Neural progenitor cell (in vitro differentiated cells): Measurements from ENCODE around the gene ABCC6. TPM values are rescaled to one million over a fixed set of nuclear protein-coding genes. Genes with fewer than 3 reads are reported as not detected.
A peak's percentile ranks its signal among the peaks of the same experiment; 100 is the strongest.
"Not testable (repeated sequence)": the region's sequence is repeated elsewhere in the genome, so short reads cannot be mapped to it uniquely, and the experiment has no call there.

Source experiments
- DNase-seq: peaks from one replicate; pipeline ENCODE4 v3.0.0-alpha.2; 2016; ENCODE audit warnings: low spot score
- H2AFZ ChIP-seq: fragments of 200-600 bp; sonication (generic); replicated peaks from 2 replicates; pipeline ENCODE4 v1.6.1; 2016; ENCODE audit warnings: antibody characterized with exemption
- H3F3A ChIP-seq: fragments of 200-600 bp; sonication (generic); 2 replicates; pipeline ENCODE4 v1.6.1; 2016; ENCODE audit warnings: antibody characterized with exemption, low read depth
- H3K27ac ChIP-seq: fragments of 200-600 bp; sonication (generic); 2 replicates; pipeline ENCODE4 v1.5.1; 2016; ENCODE audit warnings: mild to moderate bottlenecking
- H3K27me3 ChIP-seq: fragments of 200-600 bp; sonication (generic); 2 replicates; pipeline ENCODE4 v1.6.1; 2016; ENCODE audit warnings: mild to moderate bottlenecking, moderate library complexity
- H3K36me3 ChIP-seq: fragments of 200-600 bp; sonication (generic); 2 replicates; pipeline ENCODE4 v1.5.1; 2016
- H3K4me1 ChIP-seq: fragments of 200-600 bp; sonication (generic); 2 replicates; pipeline ENCODE4 v1.6.1; 2016; ENCODE audit warnings: mixed run types
- H3K4me2 ChIP-seq: fragments of 200-600 bp; sonication (generic); 2 replicates; pipeline ENCODE4 v1.6.1; 2016
- H3K4me3 ChIP-seq: fragments of 200-600 bp; sonication (generic); 2 replicates; pipeline ENCODE4 v1.5.1; 2016
- H3K79me2 ChIP-seq: fragments of 200-600 bp; sonication (generic); 2 replicates; pipeline ENCODE4 v1.6.1; 2016; ENCODE audit warnings: low read depth
- H3K9ac ChIP-seq: fragments of 200-600 bp; sonication (generic); 2 replicates; pipeline ENCODE4 v1.6.1; 2016
- H3K9me3 ChIP-seq: fragments of 200-600 bp; sonication (generic); 2 replicates; pipeline ENCODE4 v1.5.1; 2016; ENCODE audit warnings: low read depth
- H4K20me1 ChIP-seq: fragments of 200-600 bp; sonication (generic); 2 replicates; pipeline ENCODE4 v1.6.1; 2016; ENCODE audit warnings: low read depth
- H3K27ac Mint-ChIP-seq: 3 replicates; pipeline ENCODE4 v1.8.0; 2021; ENCODE audit warnings: mixed read lengths
- H3K27me3 Mint-ChIP-seq: 2 replicates; pipeline ENCODE4 v1.8.0; 2022; ENCODE audit warnings: low read depth, mild to moderate bottlenecking, inconsistent platforms, moderate library complexity, mixed read lengths; ENCODE audit not compliant: insufficient read depth
- H3K36me3 Mint-ChIP-seq: 3 replicates; pipeline ENCODE4 v1.8.0; 2021; ENCODE audit warnings: mixed read lengths
- H3K4me1 Mint-ChIP-seq: 3 replicates; pipeline ENCODE4 v1.8.0; 2021; ENCODE audit warnings: mixed read lengths
- H3K4me3 Mint-ChIP-seq: 3 replicates; pipeline ENCODE4 v1.8.0; 2021; ENCODE audit warnings: mild to moderate bottlenecking, moderate library complexity, mixed read lengths
- H3K9me3 Mint-ChIP-seq: 3 replicates; pipeline ENCODE4 v1.8.0; 2020; ENCODE audit warnings: mixed read lengths
- total RNA-seq: library from RNA; depleted of rRNA; stranded (reverse); fragments of >200 nt; gene quantifications from 2 replicates; pipeline ENCODE4 v1.2.3, GENCODE V29; 2015; ENCODE audit warnings: low replicate concordance
- TF ChIP-seq, protein P1 (sequence below): fragments of 200-600 bp; sonication (generic); IDR thresholded peaks from 2 replicates; pipeline ENCODE4 v1.5.1; 2017; ENCODE audit warnings: antibody characterized with exemption, mild to moderate bottlenecking

ABCC6 gene
- total RNA-seq, 1 donor from 2014 or later: 0.79 TPM

DNA sequence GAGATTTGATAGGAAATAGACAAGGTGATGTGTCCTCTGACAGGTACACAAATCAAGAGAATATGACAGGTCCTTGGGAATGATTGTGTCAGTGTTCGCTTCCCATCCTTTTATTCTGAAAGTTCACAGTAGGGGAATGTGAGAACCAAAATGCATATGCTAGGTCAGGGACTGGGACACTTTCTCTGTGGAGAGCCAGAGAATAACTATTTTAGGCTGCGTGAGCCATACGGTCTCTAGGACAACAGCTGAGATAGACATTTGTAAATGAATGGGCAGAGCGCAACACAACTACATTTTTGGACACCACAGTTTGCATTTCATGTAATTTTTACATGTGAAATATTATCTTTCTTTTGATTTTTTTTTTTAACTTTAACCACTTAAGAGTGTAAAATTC lies 36.7 kb upstream of the ABCC6 start:
- H2AFZ ChIP-seq, DNase-seq, H3K27me3 ChIP-seq, H3K4me3 ChIP-seq, H3K9me3 Mint-ChIP-seq, H3K27ac ChIP-seq, H4K20me1 ChIP-seq, H3F3A ChIP-seq, H3K36me3 Mint-ChIP-seq, H3K79me2 ChIP-seq, H3K27me3 Mint-ChIP-seq, H3K4me1 ChIP-seq, H3K4me2 ChIP-seq, H3K9me3 ChIP-seq, H3K36me3 ChIP-seq, H3K9ac ChIP-seq, H3K4me3 Mint-ChIP-seq, H3K27ac Mint-ChIP-seq, H3K4me1 Mint-ChIP-seq: not testable (repeated sequence)

GRCh38 chr16:16258822-16259221 lies 35.5 kb upstream of the ABCC6 start:
- not testable (repeated sequence) for H3K9ac ChIP-seq, H3K4me1 Mint-ChIP-seq, H3K9me3 Mint-ChIP-seq

DNA sequence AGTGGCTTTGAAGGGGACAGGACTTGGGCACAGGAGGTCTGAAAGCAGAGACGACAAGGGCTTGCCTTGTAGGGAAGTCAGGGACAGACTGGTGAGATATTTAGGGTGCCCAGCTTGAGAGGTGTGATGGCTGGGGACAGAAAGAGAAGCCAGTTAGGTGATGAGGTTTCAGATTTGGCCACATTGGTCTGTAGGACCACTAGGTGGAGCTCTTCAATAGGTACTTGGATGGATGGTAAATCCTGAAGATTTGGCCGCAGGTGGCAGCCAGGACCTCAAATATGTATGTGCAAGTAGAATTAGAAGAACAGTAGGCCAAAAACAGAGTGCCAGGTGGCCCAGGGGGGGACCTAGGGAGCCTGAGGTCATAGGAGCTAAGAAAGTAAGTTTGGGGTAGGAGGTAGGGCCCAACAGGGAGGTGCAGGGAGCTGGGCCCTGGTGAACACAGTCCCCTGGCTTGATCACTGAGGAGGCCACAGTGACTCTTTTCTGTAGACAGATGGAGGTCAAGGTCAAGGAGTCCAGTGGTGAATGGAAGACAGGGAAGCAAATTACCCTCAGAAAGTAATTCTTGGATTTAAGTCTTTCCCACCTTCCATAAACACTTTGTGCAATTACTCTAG lies 34.1 kb upstream of the ABCC6 start:
- not testable (repeated sequence) for H3K4me1 Mint-ChIP-seq, H2AFZ ChIP-seq, DNase-seq, H3K4me2 ChIP-seq, H3K4me3 Mint-ChIP-seq, H3K36me3 Mint-ChIP-seq, H3K9me3 ChIP-seq, H3K4me1 ChIP-seq, H3F3A ChIP-seq, H3K27ac ChIP-seq, H3K9me3 Mint-ChIP-seq, H3K9ac ChIP-seq, H3K4me3 ChIP-seq, H3K79me2 ChIP-seq, H3K27me3 ChIP-seq, H3K27me3 Mint-ChIP-seq, H4K20me1 ChIP-seq, H3K27ac Mint-ChIP-seq, H3K36me3 ChIP-seq
- TF ChIP-seq, protein P1, sequence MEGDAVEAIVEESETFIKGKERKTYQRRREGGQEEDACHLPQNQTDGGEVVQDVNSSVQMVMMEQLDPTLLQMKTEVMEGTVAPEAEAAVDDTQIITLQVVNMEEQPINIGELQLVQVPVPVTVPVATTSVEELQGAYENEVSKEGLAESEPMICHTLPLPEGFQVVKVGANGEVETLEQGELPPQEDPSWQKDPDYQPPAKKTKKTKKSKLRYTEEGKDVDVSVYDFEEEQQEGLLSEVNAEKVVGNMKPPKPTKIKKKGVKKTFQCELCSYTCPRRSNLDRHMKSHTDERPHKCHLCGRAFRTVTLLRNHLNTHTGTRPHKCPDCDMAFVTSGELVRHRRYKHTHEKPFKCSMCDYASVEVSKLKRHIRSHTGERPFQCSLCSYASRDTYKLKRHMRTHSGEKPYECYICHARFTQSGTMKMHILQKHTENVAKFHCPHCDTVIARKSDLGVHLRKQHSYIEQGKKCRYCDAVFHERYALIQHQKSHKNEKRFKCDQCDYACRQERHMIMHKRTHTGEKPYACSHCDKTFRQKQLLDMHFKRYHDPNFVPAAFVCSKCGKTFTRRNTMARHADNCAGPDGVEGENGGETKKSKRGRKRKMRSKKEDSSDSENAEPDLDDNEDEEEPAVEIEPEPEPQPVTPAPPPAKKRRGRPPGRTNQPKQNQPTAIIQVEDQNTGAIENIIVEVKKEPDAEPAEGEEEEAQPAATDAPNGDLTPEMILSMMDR: peak; percentile 46

More at GRCh38 chr16:16258822-16259221, 35.5 kb upstream of the ABCC6 start:
- not testable (repeated sequence) for H3K9me3 ChIP-seq, H3K36me3 Mint-ChIP-seq, H3K4me3 Mint-ChIP-seq, H2AFZ ChIP-seq, DNase-seq, H3K4me2 ChIP-seq, H3K27me3 ChIP-seq, H3K36me3 ChIP-seq, H3K27ac ChIP-seq, H4K20me1 ChIP-seq, H3K79me2 ChIP-seq, H3K27me3 Mint-ChIP-seq, H3K4me1 ChIP-seq, H3K27ac Mint-ChIP-seq, H3F3A ChIP-seq, H3K4me3 ChIP-seq

DNA sequence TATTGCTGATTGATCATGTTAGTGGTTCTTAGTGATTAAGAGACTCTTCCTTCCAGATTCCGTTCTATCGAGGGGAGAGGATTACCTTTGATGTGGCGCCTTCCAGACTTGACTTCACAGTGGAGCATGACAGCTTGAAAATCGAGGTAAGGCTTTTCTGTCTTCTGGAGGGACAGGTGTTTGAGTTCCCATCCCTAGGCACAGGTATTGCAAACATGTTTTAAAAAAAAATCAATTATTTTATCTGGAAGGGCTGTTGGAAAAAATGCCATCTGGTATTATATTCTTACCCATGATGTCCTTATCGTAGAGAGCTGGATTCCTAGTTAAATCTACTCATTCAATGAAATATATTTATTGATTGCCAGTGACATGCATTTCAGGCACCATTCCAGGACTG lies 29.1 kb upstream of the ABCC6 start:
- not testable (repeated sequence) for H3K27me3 Mint-ChIP-seq, H3K9me3 Mint-ChIP-seq, H3K4me3 Mint-ChIP-seq

DNA sequence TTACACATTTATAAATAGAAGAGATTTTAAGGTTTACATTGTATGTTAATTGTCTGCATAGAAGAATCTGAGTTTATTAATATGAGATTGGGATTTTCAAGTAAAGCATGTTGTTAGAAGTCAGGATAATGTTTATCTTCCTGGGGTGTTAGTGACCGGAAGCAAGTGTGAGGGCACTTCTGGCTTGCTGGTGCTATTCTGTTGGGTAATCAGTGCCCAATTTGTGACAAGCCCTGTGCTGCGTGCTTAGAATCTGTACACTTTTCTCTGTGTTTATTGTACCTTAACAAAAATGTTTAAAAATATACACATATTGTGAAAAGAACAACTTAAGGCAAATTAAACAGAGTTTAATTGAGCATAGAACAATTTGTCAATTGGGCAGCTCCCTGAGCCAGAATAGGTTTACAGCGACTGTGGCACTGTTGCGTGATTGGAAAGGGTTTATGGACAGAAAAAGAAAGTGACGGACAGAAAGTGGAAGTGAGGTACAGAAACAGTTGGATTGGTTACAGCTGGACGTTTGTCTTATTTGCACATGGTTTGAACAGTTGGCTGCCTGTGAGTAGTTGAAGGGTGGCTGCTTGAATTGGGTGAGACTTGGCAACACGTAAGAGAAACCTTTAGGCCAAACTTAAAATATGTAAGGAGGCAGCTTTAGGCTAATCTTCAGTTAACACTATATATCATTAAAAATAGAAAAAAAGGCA lies 26.5 kb upstream of the ABCC6 start:
- not testable (repeated sequence) for H3F3A ChIP-seq, H3K4me3 Mint-ChIP-seq, H3K9me3 ChIP-seq, H3K4me3 ChIP-seq, H3K4me1 Mint-ChIP-seq, H3K9me3 Mint-ChIP-seq, H3K79me2 ChIP-seq, H3K36me3 Mint-ChIP-seq, H2AFZ ChIP-seq, H3K27me3 ChIP-seq, H3K4me2 ChIP-seq, H3K27me3 Mint-ChIP-seq, H4K20me1 ChIP-seq, H3K4me1 ChIP-seq, H3K36me3 ChIP-seq, H3K27ac ChIP-seq, DNase-seq, H3K9ac ChIP-seq, H3K27ac Mint-ChIP-seq

More for the DNA sequence above, 29.1 kb upstream of the ABCC6 start:
- not testable (repeated sequence) for H3K27ac Mint-ChIP-seq, H3K36me3 ChIP-seq, H4K20me1 ChIP-seq, H3K9ac ChIP-seq, H2AFZ ChIP-seq, H3K4me1 ChIP-seq, H3F3A ChIP-seq, DNase-seq, H3K4me2 ChIP-seq, H3K27me3 ChIP-seq, H3K27ac ChIP-seq, H3K9me3 ChIP-seq, H3K4me1 Mint-ChIP-seq, H3K4me3 ChIP-seq, H3K79me2 ChIP-seq, H3K36me3 Mint-ChIP-seq

DNA sequence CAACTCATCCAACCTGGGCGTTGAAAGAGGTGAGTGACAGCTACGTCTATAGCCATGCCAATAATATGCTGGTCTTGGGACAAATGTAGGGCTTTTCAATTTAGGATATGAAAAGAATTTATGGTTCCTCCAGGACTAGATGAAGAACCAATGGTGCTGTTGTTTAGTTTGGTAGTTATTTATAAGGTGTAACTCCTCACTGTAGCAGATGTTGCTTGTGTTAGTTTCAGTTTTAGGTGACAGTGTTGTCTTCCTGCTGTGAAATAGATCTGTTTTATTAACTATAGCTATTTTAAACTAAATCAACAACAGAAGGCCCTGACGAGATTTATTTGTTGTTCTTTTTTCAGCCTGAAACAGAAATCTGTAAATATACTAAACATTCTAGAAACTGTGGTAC lies 24.1 kb upstream of the ABCC6 start:
- H3K9ac ChIP-seq, H3K27ac Mint-ChIP-seq, H2AFZ ChIP-seq, H3K9me3 Mint-ChIP-seq, H3K36me3 Mint-ChIP-seq, H3K4me3 Mint-ChIP-seq, H3K4me2 ChIP-seq, DNase-seq, H3K9me3 ChIP-seq, H3K4me3 ChIP-seq, H3K4me1 ChIP-seq, H3K4me1 Mint-ChIP-seq, H3F3A ChIP-seq, H3K27me3 ChIP-seq, H3K79me2 ChIP-seq, H3K27me3 Mint-ChIP-seq, H3K36me3 ChIP-seq, H4K20me1 ChIP-seq, H3K27ac ChIP-seq: not testable (repeated sequence)

- H2AFZ ChIP-seq, H3K4me1 Mint-ChIP-seq, H3K4me1 ChIP-seq, DNase-seq, H3K9ac ChIP-seq, H3K27ac ChIP-seq, H4K20me1 ChIP-seq, H3K27me3 ChIP-seq, H3K36me3 Mint-ChIP-seq, H3K79me2 ChIP-seq, H3K4me3 Mint-ChIP-seq, H3K9me3 Mint-ChIP-seq, H3K4me3 ChIP-seq, H3F3A ChIP-seq, H3K4me2 ChIP-seq, H3K27ac Mint-ChIP-seq, H3K9me3 ChIP-seq, H3K36me3 ChIP-seq, H3K27me3 Mint-ChIP-seq: not testable (repeated sequence)
Measured at GRCh38 chr16:16246578-16247262, 23.4 kb upstream of the ABCC6 start.
